Panc1 (cell line): Measurements from ENCODE around the gene WWOX. TPM values are rescaled to one million over a fixed set of nuclear protein-coding genes. Genes with fewer than 3 reads are reported as not detected.

Experiments
- ATAC-seq: fragments of 200-7000 bp; cut with Tn5 transposase; 2 replicates; pipeline ENCODE4 v1.9.1; 2020; ENCODE audit warnings: mild to moderate bottlenecking, moderate library complexity
- BruUV-seq: library from RNA; stranded (reverse); fragments of 400-500 nt; replicated peaks from 2 replicates; lab custom pipeline; 2021; lab: Mats Ljungman, UMichigan
- CTCF ChIA-PET: fragments of 300-600 bp; sonication (Branson Sonifier 250); formaldehyde crosslinking; loops from one replicate; lab custom pipeline; 2022; ENCODE audit warnings: antibody characterized with exemption; lab: Charles Lee
- POLR2A ChIA-PET: fragments of 300-600 bp; sonication (Branson Sonifier 250); formaldehyde crosslinking; loops from one replicate; lab custom pipeline; 2022; ENCODE audit warnings: antibody characterized with exemption; lab: Charles Lee
- DNase-seq: peaks from one replicate; pipeline ENCODE4 v3.0.0-alpha.2; 2010; ENCODE audit warnings: low read depth, low spot score
- H3K27ac ChIP-seq: 2 replicates; pipeline ENCODE4 v1.5.1; 2011; ENCODE audit warnings: mild to moderate bottlenecking, low read length, inconsistent platforms
- H3K27me3 ChIP-seq: fragments of 200-500 bp; sonication (Bioruptor generic); 2 replicates; pipeline ENCODE4 v1.6.0; 2014; ENCODE audit warnings: low read length, inconsistent platforms; ENCODE audit not compliant: control insufficient read depth, insufficient read depth
- H3K36me3 ChIP-seq: fragments of 200-500 bp; sonication (Bioruptor generic); 2 replicates; pipeline ENCODE4 v1.5.1; 2014; ENCODE audit warnings: inconsistent platforms, mild to moderate bottlenecking, low read length, moderate library complexity; ENCODE audit not compliant: control insufficient read depth, insufficient read depth
- H3K4me1 ChIP-seq: 2 replicates; pipeline ENCODE4 v1.5.1; 2011; ENCODE audit warnings: inconsistent platforms, mild to moderate bottlenecking, low read length, moderate library complexity; ENCODE audit not compliant: control insufficient read depth, insufficient read depth
- H3K4me3 ChIP-seq, 2 experiments: 2 replicates each; pipeline ENCODE4 v1.5.1; 2011 to 2012; ENCODE audit warnings: low read depth in 2 of 2, low read length in 2 of 2, mild to moderate bottlenecking in 2 of 2, inconsistent platforms in 1 of 2, moderate library complexity in 1 of 2
- H3K9me3 ChIP-seq: fragments of 200-500 bp; sonication (Bioruptor generic); 2 replicates; pipeline ENCODE4 v1.5.1; 2014; ENCODE audit warnings: low read depth, mild to moderate bottlenecking, inconsistent platforms, low read length, moderate library complexity; ENCODE audit not compliant: control insufficient read depth, insufficient read depth
- POLR2AphosphoS5 ChIP-seq: IDR thresholded peaks from 2 replicates; pipeline ENCODE4 v1.6.1; 2012; ENCODE audit warnings: mild to moderate bottlenecking, low read depth, low read length, moderate library complexity
- SIN3A ChIP-seq: IDR thresholded peaks from 2 replicates; pipeline ENCODE4 v1.6.1; 2012; ENCODE audit warnings: low read depth, mild to moderate bottlenecking, low read length, moderate library complexity, borderline replicate concordance; ENCODE audit not compliant: insufficient read depth
- TCF7L2 ChIP-seq: IDR thresholded peaks from 2 replicates; pipeline ENCODE4 v1.6.1; 2011; ENCODE audit warnings: mild to moderate bottlenecking, low read depth, low read length, inconsistent platforms
- in situ Hi-C: cut with HindIII; loops from 2 replicates; pipeline ENCODE4 v1.10.0; 2016; ENCODE audit warnings: low sequenced_read_pairs, low pct_unique_long_range_greater_than_20kb
- intact Hi-C: fragments of 100-400 bp; cut with micrococcal nuclease; formaldehyde crosslinking; loops from one replicate; pipeline ENCODE4 v1.10.0; 2022; ENCODE audit not compliant: unreplicated experiment
- total RNA-seq: library from RNA; stranded (reverse); gene quantifications from one replicate; pipeline ENCODE4 v1.2.1, GENCODE V29; 2021; ENCODE audit not compliant: unreplicated experiment
- TF ChIP-seq, protein P1 (sequence below), 2 experiments: IDR thresholded peaks; 2 replicates each; pipeline ENCODE4 v1.6.1; 2011 to 2012; ENCODE audit warnings: low read depth in 2 of 2, control low read depth in 1 of 2, low read length in 1 of 2, mild to moderate bottlenecking in 1 of 2, moderate library complexity in 1 of 2; ENCODE audit not compliant: insufficient read depth in 1 of 2
- TF ChIP-seq, protein P2 (sequence below): fragments of 450-650 bp; IDR thresholded peaks from 2 replicates; pipeline ENCODE4 v1.5.1; 2017; ENCODE audit warnings: mild to moderate bottlenecking

Gene WWOX
- total RNA-seq, 1 experiment from 2014 or later = 12.5 TPM

DNA sequence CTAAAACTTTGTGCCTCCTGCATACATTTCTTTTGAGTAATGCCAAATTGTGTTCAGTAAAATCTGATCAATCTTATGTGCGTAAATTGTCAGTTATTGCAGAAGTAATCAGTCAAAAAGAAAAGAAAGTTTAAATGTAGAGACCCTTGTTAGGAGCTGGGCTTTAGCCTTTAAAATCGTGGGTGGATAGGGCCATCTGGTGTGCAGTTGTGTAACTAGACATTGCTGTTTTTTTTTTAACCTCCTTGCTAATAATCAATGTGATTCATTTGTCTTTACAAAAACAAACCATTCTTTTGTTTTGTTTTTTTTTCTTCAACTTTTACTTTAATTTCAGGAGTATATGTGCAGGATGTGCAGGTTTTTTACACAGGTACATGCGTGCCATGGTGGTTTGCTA, 5.3 kb upstream of the WWOX start:
- BruUV-seq = no TSS peak

DNA sequence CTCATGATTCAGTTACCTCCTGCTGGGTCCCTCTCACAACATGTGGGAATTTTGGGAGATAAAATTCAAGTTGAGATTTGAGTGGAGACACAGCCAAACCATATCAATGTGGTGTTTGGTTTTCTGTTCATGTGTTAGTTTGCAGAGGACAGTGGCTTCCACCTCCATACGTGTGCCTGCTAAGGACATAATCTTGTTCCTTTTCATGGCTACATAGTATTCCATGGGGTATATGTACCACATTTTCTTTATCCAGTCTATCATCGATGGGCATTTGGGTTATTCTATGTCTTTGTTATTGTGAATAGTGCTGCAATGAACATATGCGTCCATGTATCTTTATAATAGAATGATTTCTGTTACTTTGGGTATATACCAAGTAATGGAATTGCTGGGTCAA, 4.5 kb upstream of the WWOX start:
- Histone ChIP-seq H3K27me3 (no peaks in the 10 kb centered on the region), H3K9me3 (no peaks in the 10 kb centered on the region), H3K4me3 (no peak overlapping the region), H3K4me1 (no peaks in the 10 kb centered on the region), H3K36me3 (no peaks in the 10 kb centered on the region), H3K27ac (no peak overlapping the region)
- ATAC-seq (no peak), DNase-seq (no peak)
- in situ Hi-C loops (no loop called here), intact Hi-C loops (loop anchor here (5.0 kb wide), 1 partner anchor 418 kb away; no protein-coding TSS in a partner anchor)
- CTCF ChIA-PET = no interaction called here
- no TSS peak for BruUV-seq
- POLR2A ChIA-PET = no interaction called here
- TF ChIP-seq POLR2AphosphoS5 = no peak

More for the DNA sequence above, 5.3 kb upstream of the WWOX start:
- in situ Hi-C loops (no loop called here), intact Hi-C loops (loop anchor here (5.0 kb wide), 1 partner anchor 417 kb away; no protein-coding TSS in a partner anchor)
- Histone ChIP-seq H3K4me1 (no peaks in the 10 kb centered on the region), H3K36me3 (no peaks in the 10 kb centered on the region), H3K27ac (no peak overlapping the region), H3K9me3 (no peaks in the 10 kb centered on the region), H3K4me3 (no peak overlapping the region), H3K27me3 (no peaks in the 10 kb centered on the region)
- ChIA-PET POLR2A (interaction anchor here (0.7 kb wide), 1 partner anchor 127 kb away, joined by 9 read pairs; no protein-coding TSS in a partner anchor), CTCF (interaction anchor here (0.7 kb wide), 1 partner anchor 883 kb away, joined by 5 read pairs; no protein-coding TSS in a partner anchor)
- TF ChIP-seq, protein P1, sequence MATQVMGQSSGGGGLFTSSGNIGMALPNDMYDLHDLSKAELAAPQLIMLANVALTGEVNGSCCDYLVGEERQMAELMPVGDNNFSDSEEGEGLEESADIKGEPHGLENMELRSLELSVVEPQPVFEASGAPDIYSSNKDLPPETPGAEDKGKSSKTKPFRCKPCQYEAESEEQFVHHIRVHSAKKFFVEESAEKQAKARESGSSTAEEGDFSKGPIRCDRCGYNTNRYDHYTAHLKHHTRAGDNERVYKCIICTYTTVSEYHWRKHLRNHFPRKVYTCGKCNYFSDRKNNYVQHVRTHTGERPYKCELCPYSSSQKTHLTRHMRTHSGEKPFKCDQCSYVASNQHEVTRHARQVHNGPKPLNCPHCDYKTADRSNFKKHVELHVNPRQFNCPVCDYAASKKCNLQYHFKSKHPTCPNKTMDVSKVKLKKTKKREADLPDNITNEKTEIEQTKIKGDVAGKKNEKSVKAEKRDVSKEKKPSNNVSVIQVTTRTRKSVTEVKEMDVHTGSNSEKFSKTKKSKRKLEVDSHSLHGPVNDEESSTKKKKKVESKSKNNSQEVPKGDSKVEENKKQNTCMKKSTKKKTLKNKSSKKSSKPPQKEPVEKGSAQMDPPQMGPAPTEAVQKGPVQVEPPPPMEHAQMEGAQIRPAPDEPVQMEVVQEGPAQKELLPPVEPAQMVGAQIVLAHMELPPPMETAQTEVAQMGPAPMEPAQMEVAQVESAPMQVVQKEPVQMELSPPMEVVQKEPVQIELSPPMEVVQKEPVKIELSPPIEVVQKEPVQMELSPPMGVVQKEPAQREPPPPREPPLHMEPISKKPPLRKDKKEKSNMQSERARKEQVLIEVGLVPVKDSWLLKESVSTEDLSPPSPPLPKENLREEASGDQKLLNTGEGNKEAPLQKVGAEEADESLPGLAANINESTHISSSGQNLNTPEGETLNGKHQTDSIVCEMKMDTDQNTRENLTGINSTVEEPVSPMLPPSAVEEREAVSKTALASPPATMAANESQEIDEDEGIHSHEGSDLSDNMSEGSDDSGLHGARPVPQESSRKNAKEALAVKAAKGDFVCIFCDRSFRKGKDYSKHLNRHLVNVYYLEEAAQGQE (IDR thresholded peaks at IDR 0.05; ENCODE audit: insufficient read depth in 1 of 2, low read depth in 2 of 2, low read length in 1 of 2) = no peak
- TF ChIP-seq, protein P2, sequence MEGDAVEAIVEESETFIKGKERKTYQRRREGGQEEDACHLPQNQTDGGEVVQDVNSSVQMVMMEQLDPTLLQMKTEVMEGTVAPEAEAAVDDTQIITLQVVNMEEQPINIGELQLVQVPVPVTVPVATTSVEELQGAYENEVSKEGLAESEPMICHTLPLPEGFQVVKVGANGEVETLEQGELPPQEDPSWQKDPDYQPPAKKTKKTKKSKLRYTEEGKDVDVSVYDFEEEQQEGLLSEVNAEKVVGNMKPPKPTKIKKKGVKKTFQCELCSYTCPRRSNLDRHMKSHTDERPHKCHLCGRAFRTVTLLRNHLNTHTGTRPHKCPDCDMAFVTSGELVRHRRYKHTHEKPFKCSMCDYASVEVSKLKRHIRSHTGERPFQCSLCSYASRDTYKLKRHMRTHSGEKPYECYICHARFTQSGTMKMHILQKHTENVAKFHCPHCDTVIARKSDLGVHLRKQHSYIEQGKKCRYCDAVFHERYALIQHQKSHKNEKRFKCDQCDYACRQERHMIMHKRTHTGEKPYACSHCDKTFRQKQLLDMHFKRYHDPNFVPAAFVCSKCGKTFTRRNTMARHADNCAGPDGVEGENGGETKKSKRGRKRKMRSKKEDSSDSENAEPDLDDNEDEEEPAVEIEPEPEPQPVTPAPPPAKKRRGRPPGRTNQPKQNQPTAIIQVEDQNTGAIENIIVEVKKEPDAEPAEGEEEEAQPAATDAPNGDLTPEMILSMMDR = peak; percentile 11; the same call in 1 of the 2 replicates
- no peak for TF ChIP-seq SIN3A
- no peak for TF ChIP-seq TCF7L2
- DNase-seq = no peak
- no peak for ATAC-seq

DNA sequence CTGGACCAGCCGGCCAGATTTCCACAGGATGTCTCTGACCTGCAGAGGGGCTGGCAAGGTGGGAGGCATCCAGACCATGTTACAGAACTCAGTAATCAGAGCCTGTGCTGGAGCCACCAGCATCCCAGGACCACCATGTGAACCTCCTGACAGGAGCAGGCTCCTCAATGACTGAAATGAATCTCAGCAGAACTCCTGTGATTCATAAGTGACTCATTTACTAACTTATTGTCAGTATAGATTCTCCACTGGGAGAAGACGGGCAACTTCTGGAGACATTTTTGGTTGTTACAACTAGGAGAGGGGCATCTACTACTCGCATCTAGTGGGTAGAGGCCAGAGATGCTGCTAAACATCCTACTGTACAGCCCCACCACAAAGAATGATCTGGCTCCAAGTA, 3.1 kb upstream of the WWOX start:
- CTCF ChIA-PET = no interaction called here
- no TSS peak for BruUV-seq

More for the DNA sequence above, 3.1 kb upstream of the WWOX start:
- H3K36me3 ChIP-seq = no peaks in the 10 kb centered on the region
- H3K27ac ChIP-seq = no peak overlapping the region
- TF ChIP-seq, protein P2 = no peak
- no peak for TF ChIP-seq POLR2AphosphoS5
- TF ChIP-seq TCF7L2 = no peak
- TF ChIP-seq SIN3A = no peak
- TF ChIP-seq, protein P1 (IDR thresholded peaks at IDR 0.05; ENCODE audit: insufficient read depth in 1 of 2, low read depth in 2 of 2, low read length in 1 of 2) = no peak
- POLR2A ChIA-PET = no interaction called here
- no peak for DNase-seq
- no peaks in the 10 kb centered on the region for H3K27me3 ChIP-seq
- ATAC-seq = no peak
- no peak overlapping the region for H3K4me3 ChIP-seq
- H3K9me3 ChIP-seq = no peaks in the 10 kb centered on the region
- in situ Hi-C loops = no loop called here
- peaks cover 4% of the 10 kb centered on the region; the same call in 1 of the 2 replicates for H3K4me1 ChIP-seq
- intact Hi-C loops = no loop called here
